Gastrocnemius medialis (tissue), 4 donors: Measurements from ENCODE around the gene TARP.

Experiments used
- ATAC-seq, 2 donors: fragments of 150-250 bp; one replicate each; pipeline ENCODE4 v1.9.1; 2016
- DNase-seq, 2 donors: peaks; one replicate each; pipeline ENCODE4 v3.0.0-alpha.2; 2019
- H3K27ac ChIP-seq, 4 donors: fragments of 200-600 bp; sonication (generic); 1 replicate in 1 of 4; 2 replicates in 3 of 4; pipeline ENCODE4 v1.5.1; 2016 to 2018; ENCODE audit warnings: mild to moderate bottlenecking in 2 of 4, moderate library complexity in 1 of 4
- H3K27me3 ChIP-seq, 3 donors: fragments of 200-600 bp; sonication (generic) in 2 of 3; 1 replicate in 1 of 3; 2 replicates in 2 of 3; pipeline versions ENCODE4 v1.5.1 to v1.6.0; 2016 to 2019; ENCODE audit warnings: mild to moderate bottlenecking in 1 of 3, moderate library complexity in 1 of 3
- H3K36me3 ChIP-seq, 2 donors: fragments of 200-600 bp; sonication (generic) in 1 of 2; one replicate each; pipeline ENCODE4 v1.5.1; 2017 to 2018
- H3K4me1 ChIP-seq, 2 donors: fragments of 200-600 bp; sonication (generic) in 1 of 2; one replicate each; pipeline ENCODE4 v1.5.1; 2016 to 2017; ENCODE audit warnings: mild to moderate bottlenecking in 2 of 2
- H3K4me3 ChIP-seq, 4 donors: fragments of 200-600 bp; sonication (generic) in 3 of 4; 1 replicate in 1 of 4; 2 replicates in 3 of 4; pipeline ENCODE4 v1.5.1; 2016 to 2019; ENCODE audit warnings: mild to moderate bottlenecking in 2 of 4
- H3K9me3 ChIP-seq, 3 donors: fragments of 200-600 bp; sonication (generic) in 2 of 3; 1 replicate in 1 of 3; 2 replicates in 2 of 3; pipeline ENCODE4 v1.5.1; 2016 to 2019
- CTCF ChIP-seq, 5 experiments: fragments of 450-650 bp in 3 of 5; fragments of 200-600 bp in 2 of 5; sonication (generic) in 2 of 5; IDR thresholded peaks in 4 of 5; conservative IDR thresholded peaks in 1 of 5; 1 replicate in 4 of 5; 2 replicates in 1 of 5; pipeline ENCODE4 v1.5.1; 2016 to 2019; ENCODE audit warnings: antibody characterized with exemption in 5 of 5, mild to moderate bottlenecking in 3 of 5, moderate library complexity in 3 of 5
- POLR2A ChIP-seq, 2 donors: fragments of 450-650 bp; IDR thresholded peaks; one replicate each; pipeline ENCODE4 v1.6.1; 2017; ENCODE audit warnings: antibody characterized with exemption in 2 of 2, mild to moderate bottlenecking in 2 of 2, moderate library complexity in 2 of 2
- in situ Hi-C, 4 donors: fragments of 200-750 bp; cut with MboI; loops; one replicate each; pipeline versions ENCODE4 v1.15.0 to v1.8.0; 2017; ENCODE audit warnings: low sequenced_read_pairs in 4 of 4
- intact Hi-C: fragments of 100-400 bp; cut with DNase I; formaldehyde crosslinking; loops from one replicate; pipeline ENCODE4 v1.15.1; 2023; ENCODE audit warnings: low total_unique reads

The TARP gene

GRCh38 chr7:38224392-38224791 is 49.0 kb downstream of the TARP start:
- no peak for ATAC-seq
- no peak overlapping the region for H3K27ac ChIP-seq
- no peaks in the 10 kb centered on the region for H3K27me3 ChIP-seq
- H3K9me3 ChIP-seq, result no peaks in the 10 kb centered on the region
- H3K4me1 ChIP-seq, result peaks cover 0 to 5% of the 10 kb centered on the region in 2 donors
- no peak for DNase-seq
- peaks cover 0 to 19% of the 10 kb centered on the region in 2 donors for H3K36me3 ChIP-seq
- in situ Hi-C loops (loop anchor here (5.0 to 25.0 kb wide), 5 partner anchors 50 to 320 kb away; partner anchors contain the start of genes EPDR1 (in 1 of the 4), SFRP4 (in 1 of the 4) and STARD3NL (in 1 of the 4)), intact Hi-C loops (loop anchor here (5.0 kb wide), 2 partner anchors 307 to 322 kb away; partner anchors contain the start of gene SFRP4)
- TF ChIP-seq CTCF (IDR thresholded peaks at IDR 0.05 in 4 of 5, conservative IDR thresholded peaks at IDR 0.05 in 1 of 5) (no peak), POLR2A (IDR thresholded peaks at IDR 0.05) (no peak)
- no peak overlapping the region for H3K4me3 ChIP-seq

- Histone ChIP-seq H3K4me1 (peaks cover 0 to 5% of the 10 kb centered on the region in 2 donors), H3K27ac (no peak overlapping the region), H3K4me3 (no peak overlapping the region), H3K9me3 (no peaks in the 10 kb centered on the region), H3K27me3 (no peaks in the 10 kb centered on the region), H3K36me3 (peaks cover 0 to 23% of the 10 kb centered on the region in 2 donors)
- no peak for TF ChIP-seq POLR2A (IDR thresholded peaks at IDR 0.05)
- in situ Hi-C loops (loop anchor here (5.0 to 25.0 kb wide), 5 partner anchors 49 to 319 kb away; partner anchors contain the start of genes EPDR1 (in 1 of the 4), SFRP4 (in 1 of the 4) and STARD3NL (in 1 of the 4)), intact Hi-C loops (loop anchor here (5.0 kb wide), 2 partner anchors 306 to 321 kb away; partner anchors contain the start of gene SFRP4)
- DNase-seq (no peak), ATAC-seq (no peak)
Measured at GRCh38 chr7:38223306-38223705, 50.1 kb downstream of the TARP start.

GRCh38 chr7:38222481-38223096 is 50.8 kb downstream of the TARP start:
- Histone ChIP-seq H3K4me1 (peaks cover 0 to 5% of the 10 kb centered on the region in 2 donors), H3K36me3 (peaks cover 0 to 23% of the 10 kb centered on the region in 2 donors), H3K27me3 (no peaks in the 10 kb centered on the region), H3K9me3 (no peaks in the 10 kb centered on the region), H3K27ac (peak overlapping the region in 2 of 4 donors; percentile 3), H3K4me3 (no peak overlapping the region)
- DNase-seq (no peak), ATAC-seq (peak; percentile 81 to 88)
- TF ChIP-seq POLR2A (IDR thresholded peaks at IDR 0.05), result no peak
- peak; percentile 74 to 96 (median 89) for TF ChIP-seq CTCF (IDR thresholded peaks at IDR 0.05 in 4 of 5, conservative IDR thresholded peaks at IDR 0.05 in 1 of 5)
- intact Hi-C loops, result loop anchor here (1.0 to 5.0 kb wide), 3 partner anchors 115 to 320 kb away; partner anchors contain the start of gene SFRP4
- in situ Hi-C loops, result loop anchor here (5.0 to 25.0 kb wide), 5 partner anchors 48 to 318 kb away; partner anchors contain the start of genes EPDR1 (in 1 of the 4), SFRP4 (in 1 of the 4) and STARD3NL (in 1 of the 4)

GRCh38 chr7:38220452-38220851 is 53.0 kb downstream of the TARP start:
- peaks cover 12 to 16% of the 10 kb centered on the region in 2 donors for H3K4me1 ChIP-seq
- intact Hi-C loops (loop anchor here (5.0 kb wide), 2 partner anchors 303 to 318 kb away; partner anchors contain the start of gene SFRP4), in situ Hi-C loops (loop anchor here (5.0 to 25.0 kb wide), 5 partner anchors 46 to 316 kb away; partner anchors contain the start of genes EPDR1 (in 1 of the 4), SFRP4 (in 1 of the 4) and STARD3NL (in 1 of the 4))
- no peak for TF ChIP-seq POLR2A (IDR thresholded peaks at IDR 0.05)
- TF ChIP-seq CTCF (IDR thresholded peaks at IDR 0.05 in 4 of 5, conservative IDR thresholded peaks at IDR 0.05 in 1 of 5), result no peak
- H3K27ac ChIP-seq, result no peak overlapping the region
- H3K4me3 ChIP-seq, result no peak overlapping the region
- H3K9me3 ChIP-seq, result no peaks in the 10 kb centered on the region
- no peak for ATAC-seq
- H3K27me3 ChIP-seq, result no peaks in the 10 kb centered on the region
- DNase-seq, result no peak
- H3K36me3 ChIP-seq, result peaks cover 0 to 23% of the 10 kb centered on the region in 2 donors

GRCh38 chr7:38217672-38218071 is 55.8 kb downstream of the TARP start:
- TF ChIP-seq POLR2A (IDR thresholded peaks at IDR 0.05) (no peak), CTCF (IDR thresholded peaks at IDR 0.05 in 4 of 5, conservative IDR thresholded peaks at IDR 0.05 in 1 of 5) (no peak)
- peaks cover 0 to 23% of the 10 kb centered on the region in 2 donors for H3K36me3 ChIP-seq
- no peak for ATAC-seq
- no peaks in the 10 kb centered on the region for H3K27me3 ChIP-seq
- no peak overlapping the region for H3K27ac ChIP-seq
- peaks cover 14 to 19% of the 10 kb centered on the region in 2 donors for H3K4me1 ChIP-seq
- H3K4me3 ChIP-seq, result no peak overlapping the region
- H3K9me3 ChIP-seq, result no peaks in the 10 kb centered on the region
- intact Hi-C loops (no loop called here), in situ Hi-C loops (loop anchor here in 1 of 4 donors (25.0 kb wide), 1 partner anchor 305 kb away; the partner anchor contains the start of genes EPDR1 and SFRP4)
- no peak for DNase-seq
